ENCODE data around the gene BCAS4. TPM values are rescaled to one million over a fixed set of nuclear protein-coding genes. Genes with fewer than 3 reads are reported as not detected.

BCAS4 gene
- total RNA-seq, 1 donor from 2014 or later, result 9.3 TPM

- no peaks in the 10 kb centered on the region for H3K27me3 Mint-ChIP-seq
- TF ChIP-seq CTCF (conservative IDR thresholded peaks at IDR 0.05), result no peak
- H3K4me3 Mint-ChIP-seq, result no peak overlapping the region
- H3K4me1 Mint-ChIP-seq (ENCODE audit: unreplicated experiment), result peaks cover 6% of the 10 kb centered on the region
- H3K36me3 Mint-ChIP-seq, result no peaks in the 10 kb centered on the region
- H3K9me3 Mint-ChIP-seq, result no peaks in the 10 kb centered on the region
- no peak overlapping the region for H3K27ac Mint-ChIP-seq
- DNase-seq (ENCODE audit: extremely low spot score, unreplicated experiment), result no peak
Measured at GRCh38 chr20:50783390-50783789, 11.5 kb upstream of the BCAS4 start.

DNA sequence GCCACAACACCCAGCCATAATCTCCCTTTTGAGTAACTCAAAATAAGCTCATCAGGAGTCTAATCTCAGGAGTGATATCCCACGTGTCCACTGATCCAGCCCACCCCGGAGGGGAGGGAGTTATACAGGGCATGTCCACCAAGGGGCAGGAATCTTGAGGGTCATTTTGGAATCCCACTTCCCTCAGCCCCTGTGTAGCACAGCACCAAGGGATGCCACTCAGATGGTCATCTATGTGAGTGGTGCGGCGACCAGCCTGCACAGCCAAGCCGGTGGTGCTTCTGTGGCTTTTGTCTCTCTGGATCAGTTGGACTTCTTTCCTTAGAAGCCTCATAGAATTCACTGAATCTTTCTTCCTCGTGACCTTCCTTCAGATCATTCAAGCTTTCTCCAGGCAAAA, 11.0 kb upstream of the BCAS4 start:
- Mint-ChIP-seq H3K27ac (no peak overlapping the region), H3K27me3 (no peaks in the 10 kb centered on the region), H3K4me3 (no peak overlapping the region), H3K36me3 (no peaks in the 10 kb centered on the region), H3K4me1 (ENCODE audit: unreplicated experiment) (peaks cover 10% of the 10 kb centered on the region), H3K9me3 (no peaks in the 10 kb centered on the region)
- no peak for DNase-seq (ENCODE audit: extremely low spot score, unreplicated experiment)
- no peak for TF ChIP-seq CTCF (conservative IDR thresholded peaks at IDR 0.05)

DNA sequence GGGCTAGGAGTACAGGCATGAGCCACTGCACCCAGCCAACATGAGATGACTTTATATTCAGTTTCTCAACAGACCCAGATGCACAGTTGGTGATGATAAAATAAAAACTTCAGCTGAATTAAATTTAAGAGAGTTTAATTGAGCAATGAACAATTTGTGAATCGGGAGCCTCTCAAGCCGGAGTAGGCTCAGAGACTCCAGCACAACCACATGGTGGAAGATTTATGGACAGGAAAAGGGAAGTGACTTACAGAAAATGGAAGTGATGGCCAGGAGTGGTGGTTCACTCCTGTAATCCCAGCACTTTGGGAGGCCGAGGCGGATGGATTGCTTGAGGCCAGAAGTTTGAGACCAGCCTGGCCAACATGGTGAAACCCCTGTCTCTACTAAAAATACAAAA, 10.4 kb upstream of the BCAS4 start:
- Mint-ChIP-seq H3K36me3 (no peaks in the 10 kb centered on the region), H3K9me3 (no peaks in the 10 kb centered on the region), H3K27me3 (no peaks in the 10 kb centered on the region), H3K4me1 (ENCODE audit: unreplicated experiment) (peaks cover 10% of the 10 kb centered on the region), H3K4me3 (no peak overlapping the region), H3K27ac (no peak overlapping the region)
- no peak for TF ChIP-seq CTCF (conservative IDR thresholded peaks at IDR 0.05)
- no peak for DNase-seq (ENCODE audit: extremely low spot score, unreplicated experiment)

GRCh38 chr20:50786703-50787102, 8.2 kb upstream of the BCAS4 start:
- Mint-ChIP-seq H3K4me1 (ENCODE audit: unreplicated experiment) (peaks cover 17% of the 10 kb centered on the region), H3K36me3 (no peaks in the 10 kb centered on the region), H3K27me3 (no peaks in the 10 kb centered on the region), H3K4me3 (no peak overlapping the region), H3K27ac (no peak overlapping the region), H3K9me3 (no peaks in the 10 kb centered on the region)
- TF ChIP-seq CTCF (conservative IDR thresholded peaks at IDR 0.05), result no peak
- DNase-seq (ENCODE audit: extremely low spot score, unreplicated experiment), result no peak

DNA sequence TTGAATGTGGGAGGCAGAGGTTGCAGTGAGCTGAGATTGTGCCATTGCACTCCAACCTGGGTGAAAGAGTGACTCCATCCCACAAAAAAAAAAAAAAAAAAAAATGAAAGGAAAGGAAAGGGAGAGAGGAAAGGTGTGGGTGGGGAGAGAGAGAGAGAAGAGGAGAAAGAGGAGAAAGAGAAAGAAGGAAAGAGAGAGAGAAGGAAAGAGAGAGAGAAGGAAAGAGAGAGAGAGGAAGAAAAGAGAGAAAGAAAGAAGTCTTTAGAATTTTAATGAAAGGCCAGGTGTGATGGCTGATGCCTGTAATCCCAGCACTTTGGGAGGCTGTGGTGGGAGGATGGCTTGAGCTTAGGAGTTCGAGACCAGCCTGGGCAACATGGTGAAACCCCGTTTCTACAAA, 7.7 kb upstream of the BCAS4 start:
- Mint-ChIP-seq H3K4me1 (ENCODE audit: unreplicated experiment) (peaks cover 17% of the 10 kb centered on the region), H3K36me3 (no peaks in the 10 kb centered on the region), H3K9me3 (no peaks in the 10 kb centered on the region), H3K4me3 (no peak overlapping the region), H3K27me3 (no peaks in the 10 kb centered on the region), H3K27ac (peak overlapping the region; percentile 56)
- no peak for TF ChIP-seq CTCF (conservative IDR thresholded peaks at IDR 0.05)
- no peak for DNase-seq (ENCODE audit: extremely low spot score, unreplicated experiment)

All from type B pancreatic cell (in vitro differentiated cells).